ENCODE measurements around the gene SAC3D1.
A peak's percentile ranks its signal among the peaks of the same experiment; 100 is the strongest.

SAC3D1 gene

GRCh38 chr11:65057526-65057925, 16.5 kb downstream of the SAC3D1 start:
- in situ Hi-C loops (cut with MboI; ENCODE audit: low pct_unique_long_range_greater_than_20kb, low sequenced_read_pairs), result no loop called here
- DNase-seq, result no peak

GRCh38 chr11:65058012-65058411, 17.0 kb downstream of the SAC3D1 start:
- in situ Hi-C loops (cut with MboI; ENCODE audit: low pct_unique_long_range_greater_than_20kb, low sequenced_read_pairs), result no loop called here
- no peak for DNase-seq

- in situ Hi-C loops (cut with MboI; ENCODE audit: low pct_unique_long_range_greater_than_20kb, low sequenced_read_pairs), result no loop called here
Measured at GRCh38 chr11:65058419-65059054, 17.5 kb downstream of the SAC3D1 start, which contains the start of gene NAALADL1. Gene NAALADL1 (minus strand): TSS chr11:65058553. CDS start chr11:65058521, 32 bp downstream.

GRCh38 chr11:65059523-65059922, 18.5 kb downstream of the SAC3D1 start:
- in situ Hi-C loops (cut with MboI; ENCODE audit: low pct_unique_long_range_greater_than_20kb, low sequenced_read_pairs), result no loop called here
- DNase-seq, result no peak

More at GRCh38 chr11:65058419-65059054, 17.5 kb downstream of the SAC3D1 start, which contains the start of gene NAALADL1:
- no peak for DNase-seq

- DNase-seq, result no peak
- in situ Hi-C loops (cut with MboI; ENCODE audit: low pct_unique_long_range_greater_than_20kb, low sequenced_read_pairs), result no loop called here
Measured at GRCh38 chr11:65059959-65060824, 19.2 kb downstream of the SAC3D1 start.

- in situ Hi-C loops (cut with MboI; ENCODE audit: low pct_unique_long_range_greater_than_20kb, low sequenced_read_pairs), result no loop called here
- DNase-seq, result no peak
Measured at GRCh38 chr11:65060913-65061408, 20.0 kb downstream of the SAC3D1 start.

- in situ Hi-C loops (cut with MboI; ENCODE audit: low pct_unique_long_range_greater_than_20kb, low sequenced_read_pairs), result no loop called here
- DNase-seq, result no peak
Measured at GRCh38 chr11:65063532-65063931, 22.5 kb downstream of the SAC3D1 start.

- no peak for DNase-seq
- in situ Hi-C loops (cut with MboI; ENCODE audit: low pct_unique_long_range_greater_than_20kb, low sequenced_read_pairs), result no loop called here
Measured at GRCh38 chr11:65064847-65065240, 23.8 kb downstream of the SAC3D1 start.

- in situ Hi-C loops (cut with MboI; ENCODE audit: low pct_unique_long_range_greater_than_20kb, low sequenced_read_pairs), result no loop called here
- DNase-seq, result no peak
Measured at GRCh38 chr11:65065851-65066250, 24.8 kb downstream of the SAC3D1 start.

- in situ Hi-C loops (cut with MboI; ENCODE audit: low pct_unique_long_range_greater_than_20kb, low sequenced_read_pairs), result no loop called here
- no peak for DNase-seq
Measured at GRCh38 chr11:65066315-65066714, 25.3 kb downstream of the SAC3D1 start.

GRCh38 chr11:65066805-65067291, 25.8 kb downstream of the SAC3D1 start:
- no peak for DNase-seq
- in situ Hi-C loops (cut with MboI; ENCODE audit: low pct_unique_long_range_greater_than_20kb, low sequenced_read_pairs), result no loop called here

- no peak for DNase-seq
- in situ Hi-C loops (cut with MboI; ENCODE audit: low pct_unique_long_range_greater_than_20kb, low sequenced_read_pairs), result no loop called here
Measured at GRCh38 chr11:65067446-65067845, 26.4 kb downstream of the SAC3D1 start.

GRCh38 chr11:65069217-65069616, 28.2 kb downstream of the SAC3D1 start:
- no peak for DNase-seq
- in situ Hi-C loops (cut with MboI; ENCODE audit: low pct_unique_long_range_greater_than_20kb, low sequenced_read_pairs), result no loop called here

GRCh38 chr11:65071907-65072630, 31.1 kb downstream of the SAC3D1 start:
- no peak for DNase-seq
- in situ Hi-C loops (cut with MboI; ENCODE audit: low pct_unique_long_range_greater_than_20kb, low sequenced_read_pairs), result no loop called here

- DNase-seq, result no peak
Measured at GRCh38 chr11:65072631-65072966, 31.6 kb downstream of the SAC3D1 start.

GRCh38 chr11:65077451-65077850, 36.4 kb downstream of the SAC3D1 start:
- in situ Hi-C loops (cut with MboI; ENCODE audit: low pct_unique_long_range_greater_than_20kb, low sequenced_read_pairs), result no loop called here
- DNase-seq, result no peak

More at GRCh38 chr11:65072631-65072966, 31.6 kb downstream of the SAC3D1 start:
- in situ Hi-C loops (cut with MboI; ENCODE audit: low pct_unique_long_range_greater_than_20kb, low sequenced_read_pairs), result no loop called here

- DNase-seq, result peak; percentile 74
- in situ Hi-C loops (cut with MboI; ENCODE audit: low pct_unique_long_range_greater_than_20kb, low sequenced_read_pairs), result no loop called here
Measured at GRCh38 chr11:65078151-65078550, 37.1 kb downstream of the SAC3D1 start.

GRCh38 chr11:65078786-65079342, 37.9 kb downstream of the SAC3D1 start:
- DNase-seq, result no peak
- in situ Hi-C loops (cut with MboI; ENCODE audit: low pct_unique_long_range_greater_than_20kb, low sequenced_read_pairs), result no loop called here

- DNase-seq, result no peak
- in situ Hi-C loops (cut with MboI; ENCODE audit: low pct_unique_long_range_greater_than_20kb, low sequenced_read_pairs), result no loop called here
Measured at GRCh38 chr11:65083134-65083833, 42.3 kb downstream of the SAC3D1 start.

Measured in KBM-7 (cell line).